ENCODE measurements around the gene PRKCE.
A peak's percentile ranks its signal among the peaks of the same experiment; 100 is the strongest.
"Not testable (repeated sequence)": the region's sequence is repeated elsewhere in the genome, so short reads cannot be mapped to it uniquely, and the experiment has no call there.

PRKCE gene

DNA sequence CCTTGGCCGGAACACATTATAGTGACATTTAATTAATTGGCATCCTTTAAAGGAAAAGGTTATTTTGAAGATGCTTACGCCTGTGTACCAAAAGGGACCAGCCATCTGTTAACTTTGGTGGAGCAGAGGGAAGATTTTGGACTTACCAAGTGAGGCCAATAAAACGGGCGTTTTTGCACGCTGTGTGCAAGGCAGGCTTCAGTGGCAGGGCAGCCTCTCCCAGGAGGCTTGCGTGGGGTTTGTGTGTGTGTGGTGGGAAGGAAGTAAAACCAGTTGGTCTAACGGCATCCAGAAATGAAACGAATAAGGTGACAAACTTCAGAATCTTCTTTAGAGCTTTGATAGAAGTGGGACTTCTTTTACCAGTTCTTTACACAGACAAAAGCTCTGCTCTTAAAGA is 191.7 kb downstream of the PRKCE start:
- DNase-seq, result no peak

DNA sequence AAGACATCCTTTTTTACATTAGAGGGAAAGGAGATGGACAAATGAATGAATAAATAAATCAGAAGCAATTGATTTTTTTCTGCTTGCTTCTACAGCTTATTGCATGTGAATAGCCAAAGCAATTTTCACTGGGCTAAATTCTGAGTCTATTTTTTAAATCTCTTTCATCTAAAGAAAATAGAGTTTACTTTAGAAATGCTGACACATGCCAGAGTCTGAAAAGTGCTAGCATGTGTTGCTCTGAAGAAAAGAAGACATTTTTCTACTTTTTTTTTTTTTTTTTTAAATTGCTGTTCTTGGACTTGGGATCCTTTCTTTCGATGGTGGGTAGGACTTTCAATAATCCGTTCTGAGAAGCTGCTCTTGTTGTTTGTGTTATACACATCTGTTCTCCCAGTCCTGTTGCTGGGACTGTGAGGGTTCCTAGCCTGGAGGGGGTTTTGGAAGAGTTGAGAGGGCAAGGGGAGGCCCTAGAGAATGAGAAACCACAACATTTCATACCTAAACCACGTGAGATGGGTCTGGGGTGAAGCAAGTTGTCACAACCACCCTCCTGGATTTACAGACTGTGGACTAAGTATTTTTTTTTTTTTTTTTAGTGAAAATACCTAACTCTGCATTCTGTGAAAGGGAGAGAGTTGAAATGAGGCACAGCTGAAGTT is 193.5 kb downstream of the PRKCE start:
- no peak for DNase-seq

DNA sequence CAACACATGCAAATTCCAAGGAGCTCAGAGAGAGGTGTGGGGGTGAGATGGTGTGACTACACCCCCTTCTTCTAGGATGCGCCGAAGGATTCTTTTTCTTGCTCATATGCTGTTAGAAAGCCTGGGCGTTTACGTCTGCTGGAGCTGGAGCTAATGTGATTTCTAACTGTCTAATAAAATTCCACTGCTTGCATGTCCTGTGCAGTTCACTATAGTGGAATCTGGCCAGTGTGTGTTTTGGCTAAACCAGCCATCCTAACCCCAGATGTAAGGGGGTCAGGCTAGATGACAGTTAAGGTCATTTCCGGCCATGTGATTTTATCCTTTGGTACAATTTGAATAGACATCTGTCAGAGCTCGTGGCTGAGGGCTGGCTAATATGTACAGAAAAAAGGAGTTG is 194.1 kb downstream of the PRKCE start:
- DNase-seq, result no peak

DNA sequence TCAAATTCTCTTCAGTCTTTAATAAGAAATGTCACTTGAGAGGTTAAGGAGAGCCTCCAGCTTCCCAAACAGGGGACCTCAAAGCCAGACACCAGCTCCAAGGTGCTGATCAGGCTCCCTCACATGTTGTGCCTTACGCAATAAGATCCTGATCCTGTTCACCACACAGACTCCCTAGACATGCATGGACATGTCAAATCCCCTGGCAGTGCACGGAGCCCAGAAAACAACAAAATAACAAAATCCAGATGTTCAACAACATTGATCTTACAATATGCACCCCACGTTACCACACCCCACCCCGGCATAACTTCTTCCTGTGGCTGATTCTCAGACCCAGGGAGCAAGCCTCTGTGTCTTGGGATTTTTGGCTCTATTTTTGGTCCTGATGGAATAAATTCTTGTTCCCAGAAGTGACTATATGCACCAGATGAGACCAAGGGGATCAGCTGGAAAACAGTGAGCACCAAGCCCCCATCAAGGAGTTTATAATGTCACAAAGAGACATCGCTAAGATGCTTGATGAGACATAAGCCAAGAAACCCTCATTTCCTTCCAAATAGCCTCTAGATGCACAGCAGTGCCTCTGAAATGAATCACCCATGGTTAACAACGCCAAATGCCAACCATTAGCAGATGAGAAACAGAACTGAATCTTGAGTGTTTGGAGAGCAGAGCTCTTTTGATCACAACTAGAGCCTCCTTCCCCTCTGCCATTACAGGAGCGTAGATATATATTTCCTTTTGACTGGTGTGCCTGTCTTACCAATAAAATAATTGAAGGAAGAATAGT is 198.2 kb downstream of the PRKCE start:
- no peak for DNase-seq

DNA sequence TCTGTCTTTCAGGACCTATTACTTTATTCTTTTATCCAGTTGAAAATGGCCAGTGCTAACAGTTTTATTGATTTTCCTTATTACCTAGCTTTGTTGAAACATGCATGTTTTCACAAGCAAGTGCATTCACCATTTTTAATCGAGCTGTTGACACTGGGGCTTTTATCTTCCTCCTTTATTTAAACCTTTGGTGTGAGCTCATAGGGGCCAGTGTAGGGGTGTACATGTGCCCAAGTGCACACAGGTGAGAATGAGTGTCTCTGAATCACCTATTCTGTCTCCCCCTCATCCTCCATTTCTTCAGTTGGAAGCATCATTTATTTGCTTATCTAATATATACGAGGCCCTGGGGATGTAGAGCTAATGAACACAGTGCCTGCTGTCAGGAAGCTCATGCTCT is 199.1 kb downstream of the PRKCE start:
- DNase-seq, result no peak

DNA sequence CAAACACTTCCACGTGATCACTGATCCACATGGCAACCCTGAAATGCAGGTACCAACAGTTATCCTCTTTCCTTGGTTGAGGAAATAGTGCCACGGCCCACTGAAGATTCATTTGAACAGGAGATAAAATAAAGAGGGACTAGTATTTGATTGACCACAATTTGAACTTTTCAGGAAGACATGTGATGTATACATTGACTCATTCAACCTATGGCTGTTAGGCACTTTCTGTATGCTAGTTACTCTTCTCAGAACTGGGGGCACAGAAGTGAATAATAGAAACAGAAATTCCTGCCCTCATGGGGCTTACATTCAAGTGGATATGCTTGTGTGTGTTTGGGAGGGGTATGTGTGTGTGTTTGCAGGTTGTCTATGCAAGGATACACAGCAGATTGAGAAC is 199.6 kb downstream of the PRKCE start:
- DNase-seq, result no peak

DNA sequence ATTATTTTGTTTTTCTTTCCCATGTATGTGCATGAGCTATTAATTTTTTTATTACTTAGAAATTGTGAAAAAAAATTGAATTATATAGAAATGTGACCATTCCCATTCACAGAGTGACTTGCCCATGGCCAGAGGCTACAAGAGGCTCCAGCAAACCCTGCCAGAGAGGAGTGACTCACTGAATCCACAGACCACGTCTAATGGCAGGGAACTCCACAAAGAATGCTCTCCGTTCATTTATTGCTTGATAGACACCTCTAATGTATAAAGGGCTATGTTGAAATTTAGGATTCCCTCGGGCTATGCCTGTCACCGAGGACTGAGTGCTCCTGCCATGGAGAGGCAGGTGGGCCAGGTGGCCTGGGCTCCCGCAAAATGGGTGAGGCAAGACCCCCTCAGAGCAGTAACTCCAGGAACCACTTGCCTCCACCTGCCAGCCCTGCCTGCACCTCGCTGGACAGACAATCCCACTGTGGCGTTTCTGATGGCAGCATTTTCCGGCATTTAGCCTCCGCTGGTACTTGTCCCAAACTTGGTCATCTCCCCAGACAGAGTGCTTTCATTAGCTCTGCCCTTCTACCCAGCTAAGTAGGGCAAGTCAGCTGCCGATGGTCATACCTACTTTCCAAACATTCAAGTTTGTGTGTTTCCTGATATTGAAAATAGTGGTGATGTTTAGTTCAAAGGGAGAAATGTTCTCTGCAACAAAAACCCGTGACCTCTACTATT is 200.3 kb downstream of the PRKCE start:
- no peak for DNase-seq

DNA sequence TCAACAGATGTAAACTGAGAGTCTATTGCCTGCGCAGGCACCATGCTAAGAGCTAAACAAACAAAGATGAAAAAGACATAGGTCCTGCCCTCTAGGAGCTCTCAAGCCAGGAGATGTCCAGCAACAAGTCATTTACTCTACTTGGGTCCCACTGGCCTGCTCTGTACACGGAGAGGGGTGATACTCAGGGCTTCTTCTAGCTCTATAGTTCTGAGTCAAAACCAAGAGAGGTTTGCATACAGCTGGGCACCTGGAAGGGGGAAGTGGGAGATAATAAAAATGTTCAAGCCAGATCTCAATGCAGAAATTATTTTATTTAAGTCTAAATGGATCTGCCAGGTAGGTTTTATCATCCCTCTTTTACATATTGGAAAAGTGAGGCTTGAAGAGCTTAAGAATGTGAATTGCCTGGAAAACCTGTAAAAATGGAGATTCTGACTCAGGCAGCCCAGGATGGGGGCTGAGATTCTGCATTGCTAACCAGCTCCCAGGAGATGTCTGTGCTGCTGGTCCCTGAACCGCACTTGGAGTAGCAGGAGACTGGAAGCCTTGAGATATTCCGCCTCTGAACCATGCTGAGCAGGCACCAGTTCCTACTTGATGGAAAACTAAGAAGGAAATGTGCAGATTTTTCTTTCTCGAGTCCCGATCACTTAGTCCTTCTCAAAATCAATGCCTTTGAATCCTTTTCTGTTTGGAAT is 201.1 kb downstream of the PRKCE start:
- DNase-seq, result no peak

DNA sequence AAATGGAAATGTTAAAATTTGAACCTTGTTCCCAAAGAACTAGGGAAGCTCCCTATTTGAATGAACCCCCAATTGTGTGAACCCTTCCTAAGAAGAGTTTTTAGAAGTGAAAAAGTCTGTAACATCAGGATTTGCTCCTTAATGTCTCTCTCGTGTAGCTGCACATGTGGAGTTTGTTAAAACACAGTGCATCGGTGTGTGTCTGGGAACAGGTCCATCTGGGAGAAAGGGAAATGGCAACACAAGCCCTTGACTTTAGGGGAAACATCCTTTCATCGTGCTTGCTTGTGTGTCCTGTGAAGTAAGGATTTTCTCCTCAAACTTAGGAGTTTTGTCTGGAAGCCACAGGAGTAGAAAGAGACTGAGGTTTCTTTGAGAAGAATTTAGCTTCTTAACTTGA is 203.9 kb downstream of the PRKCE start:
- no peak for DNase-seq

DNA sequence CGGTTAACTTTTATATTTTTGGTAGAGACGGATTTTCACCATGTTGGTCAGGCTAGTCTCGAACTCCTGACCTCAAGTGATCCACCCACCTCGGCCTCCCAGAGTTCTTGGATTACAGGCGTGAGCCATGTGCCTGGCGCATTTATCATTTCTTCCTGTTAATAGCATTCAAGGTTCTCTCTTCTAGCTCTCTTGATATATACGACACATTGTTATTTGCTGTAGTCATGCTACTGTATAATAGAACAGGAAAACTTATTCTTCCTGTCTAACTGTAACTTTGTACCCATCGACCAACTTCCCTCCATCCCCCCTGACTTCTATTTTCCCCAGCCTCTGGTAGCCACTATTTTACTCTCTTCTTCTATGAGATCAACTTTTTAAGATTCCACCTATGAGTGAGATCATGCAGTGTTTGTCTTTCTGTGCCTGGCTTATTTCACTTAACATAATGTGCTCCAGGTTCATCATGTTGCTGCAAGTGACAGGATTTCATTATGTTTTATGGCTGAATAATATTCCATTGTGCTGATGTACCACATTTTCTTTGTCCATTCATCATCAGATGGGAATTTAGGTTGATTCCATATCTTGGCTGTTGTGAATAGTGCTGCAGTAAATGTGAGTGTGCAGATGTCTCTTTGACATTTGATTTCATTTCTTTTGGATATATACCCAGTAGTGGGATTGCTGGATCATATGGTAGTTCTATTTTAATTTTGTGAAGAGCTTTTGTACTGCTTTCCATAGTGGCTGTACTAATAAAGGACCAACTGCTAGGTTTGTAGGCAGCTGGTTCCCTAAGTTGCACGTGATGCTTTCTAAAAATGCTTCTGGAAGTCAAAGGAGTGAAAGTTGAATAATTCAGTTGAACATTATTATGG is 205.2 kb downstream of the PRKCE start:
- no peak for DNase-seq

DNA sequence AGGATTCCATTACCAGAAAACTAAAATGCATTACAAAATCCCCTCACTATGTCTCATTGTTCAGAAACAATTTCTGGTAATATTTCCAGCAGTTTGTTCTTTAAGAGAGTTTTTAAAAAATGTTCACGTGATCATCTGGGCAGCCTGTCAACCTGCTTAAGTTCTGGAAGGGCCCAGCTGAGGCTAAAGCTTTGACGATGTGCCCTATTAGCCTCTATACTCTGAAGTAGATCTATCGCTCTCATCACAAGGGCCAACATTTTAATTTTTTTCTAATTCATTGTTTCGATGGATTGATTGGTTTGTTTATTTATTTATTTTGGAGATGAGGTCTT is 205.8 kb downstream of the PRKCE start:
- DNase-seq, result no peak

DNA sequence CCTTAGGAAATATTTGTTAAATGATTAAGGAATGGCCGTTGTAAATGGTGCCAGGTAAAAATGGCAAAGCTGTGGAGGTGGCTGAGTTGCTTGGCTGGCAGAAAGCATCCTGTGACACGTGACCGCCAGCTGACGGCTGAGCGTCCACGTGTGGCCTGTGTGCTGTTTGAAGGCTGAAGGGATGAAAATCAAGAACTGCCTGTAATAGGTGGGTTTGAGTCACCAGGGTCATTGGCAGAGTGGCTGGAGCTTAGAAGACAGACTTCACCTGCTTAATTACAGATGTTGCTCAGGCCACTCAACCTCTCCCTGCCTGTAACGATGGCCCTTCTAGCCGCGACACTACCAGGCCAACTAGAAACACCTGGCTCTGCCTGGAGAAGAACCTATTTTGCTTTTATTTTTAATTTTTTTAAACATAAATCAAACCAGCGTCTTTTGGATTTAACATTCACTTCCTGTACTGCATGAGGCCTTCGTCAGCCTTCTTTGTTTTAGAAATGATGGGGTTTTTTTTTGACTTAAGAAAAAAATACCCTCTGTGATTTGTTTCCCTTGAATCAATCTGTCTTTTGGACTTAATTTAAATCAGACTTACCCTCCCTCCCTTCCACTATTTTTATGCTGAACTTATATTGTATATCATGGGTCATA is 206.5 kb downstream of the PRKCE start:
- DNase-seq, result no peak

DNA sequence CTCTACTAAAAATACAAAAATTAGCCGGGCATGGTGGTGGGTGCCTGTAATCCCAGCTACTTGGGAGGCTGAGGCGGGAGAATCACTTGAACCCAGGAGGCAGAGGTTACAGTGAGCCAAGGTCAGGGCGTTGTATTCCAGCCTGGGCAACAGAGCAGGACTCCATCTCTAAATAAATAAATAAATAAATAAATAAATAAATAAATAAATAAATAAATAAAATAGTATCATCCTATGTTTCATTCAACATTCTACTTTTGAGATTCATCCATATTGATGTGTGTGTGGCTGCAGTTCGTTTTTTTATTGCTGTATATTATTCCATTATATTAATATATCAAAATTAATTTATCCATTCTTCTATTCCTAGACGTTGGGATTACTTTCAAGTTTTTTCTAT is 207.4 kb downstream of the PRKCE start:
- not testable (repeated sequence) for DNase-seq

DNA sequence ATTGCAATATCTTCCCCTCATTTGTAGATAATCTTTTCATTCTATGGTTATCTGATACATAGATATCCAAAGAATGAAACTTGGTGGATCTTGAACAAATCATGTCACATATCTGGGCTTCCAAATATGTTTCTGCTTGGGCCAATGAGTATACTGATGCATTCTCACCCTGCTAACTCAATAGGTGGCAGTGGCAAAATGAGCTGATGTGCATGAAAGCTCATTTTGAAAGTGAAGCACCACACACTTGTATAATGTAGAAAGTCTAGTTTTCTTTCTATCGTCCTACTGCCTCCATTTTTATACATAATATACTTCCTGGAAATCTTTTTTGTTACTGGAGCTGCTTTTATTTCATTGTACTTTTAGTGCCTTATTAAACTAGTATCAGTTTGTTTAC is 208.2 kb downstream of the PRKCE start:
- DNase-seq, result no peak

DNA sequence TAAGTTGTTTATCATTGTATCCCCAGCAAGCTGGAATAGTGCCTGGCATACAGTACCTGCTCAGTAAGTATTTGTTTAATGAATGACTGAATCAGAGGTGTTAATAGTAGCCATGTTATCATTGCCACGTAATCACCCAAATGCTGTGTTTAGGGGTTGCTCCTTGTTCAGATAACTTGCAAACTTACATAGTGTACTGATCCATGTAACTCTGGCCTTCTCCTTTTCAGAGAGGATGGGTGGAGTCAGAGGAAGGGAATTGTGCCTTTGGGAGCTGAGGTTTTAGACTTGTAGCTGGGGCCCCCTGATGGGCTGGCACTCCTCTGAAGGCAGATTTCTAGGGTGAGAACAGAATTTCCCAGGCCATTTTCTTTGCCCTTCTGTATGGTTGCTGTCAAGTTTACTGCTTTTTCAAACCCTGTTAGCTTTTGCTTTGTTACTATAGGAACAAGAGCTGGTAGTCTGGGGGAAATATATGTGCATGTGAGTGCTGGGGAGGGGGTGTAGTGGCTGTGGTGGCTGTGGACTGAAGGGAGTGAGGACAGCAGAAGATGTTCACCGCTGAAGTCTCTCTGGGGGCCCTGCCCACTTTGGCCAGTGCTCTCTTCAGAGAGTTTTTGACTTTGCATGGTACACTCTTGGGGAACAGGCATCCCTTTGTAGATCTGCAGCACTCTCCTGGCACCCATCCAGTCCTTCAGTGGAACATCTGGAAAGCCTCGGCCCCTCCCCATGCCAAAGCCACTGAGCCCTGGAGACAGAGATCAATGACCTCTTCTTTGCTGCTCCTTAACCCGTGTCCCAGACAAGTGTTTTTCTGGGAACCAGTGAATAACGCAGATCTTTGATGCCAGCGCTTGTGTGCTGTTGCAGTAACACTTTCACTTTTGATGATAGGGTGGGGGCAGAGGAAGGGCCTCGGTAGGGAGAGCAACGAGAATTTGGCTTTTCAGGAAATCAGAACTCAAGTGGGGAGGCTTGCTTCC is 209.0 kb downstream of the PRKCE start:
- DNase-seq, result peak; percentile 29 to 42

DNA sequence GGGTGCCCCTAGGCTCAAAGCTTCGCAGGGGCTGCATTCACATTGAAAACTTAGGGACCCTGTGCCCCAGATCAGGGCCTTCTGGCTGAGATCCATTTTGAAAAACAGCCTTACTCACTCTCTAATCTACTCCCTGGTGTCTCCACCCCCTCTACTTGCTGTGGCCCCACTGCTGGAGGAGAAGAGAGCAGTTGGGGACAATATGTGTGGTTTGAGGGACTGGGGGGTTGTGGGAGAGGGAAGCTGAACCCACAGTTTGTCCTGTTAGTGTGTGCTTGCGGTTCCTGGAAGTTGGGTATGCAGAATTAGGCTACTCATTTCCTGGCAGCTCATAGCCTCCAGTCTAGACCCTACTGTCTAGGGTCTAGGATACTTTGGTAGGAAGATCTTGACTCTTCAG is 211.4 kb downstream of the PRKCE start:
- no peak for DNase-seq

DNA sequence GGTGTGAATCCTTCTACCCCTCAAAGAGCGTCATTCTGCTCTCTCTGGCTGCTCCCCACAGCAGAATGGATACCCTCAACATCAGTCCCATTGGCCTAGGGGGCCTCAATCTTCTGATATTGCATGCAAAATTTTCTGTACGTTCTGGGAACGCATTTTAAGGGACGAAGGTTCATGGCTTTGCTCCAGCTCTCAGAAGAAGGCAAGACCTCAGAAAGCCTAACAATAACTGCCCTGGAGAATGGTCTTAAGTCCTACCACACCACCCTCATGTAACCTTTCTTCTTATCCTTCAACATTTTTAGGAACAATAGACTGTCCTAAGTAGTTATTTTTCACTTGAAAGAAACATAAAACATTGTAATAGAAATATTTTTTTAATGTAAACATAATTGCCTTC is 212.6 kb downstream of the PRKCE start:
- no peak for DNase-seq

DNA sequence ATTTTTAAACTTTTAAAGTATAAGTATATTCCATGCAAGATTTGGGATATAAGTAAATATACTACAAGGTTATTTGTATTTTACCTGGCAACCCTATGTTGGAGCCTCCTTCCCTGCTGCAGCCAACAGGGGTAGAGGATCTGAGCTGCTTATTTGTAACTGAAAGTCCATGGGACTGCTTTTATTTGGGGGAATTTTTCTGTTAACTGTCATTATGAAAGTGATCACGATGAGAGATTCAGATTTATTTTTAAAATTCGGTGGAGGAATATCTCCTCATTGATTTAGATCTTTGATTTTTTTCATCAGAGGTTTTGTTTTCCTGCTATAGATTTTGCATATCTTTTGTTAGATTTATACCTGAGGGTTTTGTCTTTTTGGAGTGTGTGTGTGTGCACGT is 215.9 kb downstream of the PRKCE start:
- no peak for DNase-seq

DNA sequence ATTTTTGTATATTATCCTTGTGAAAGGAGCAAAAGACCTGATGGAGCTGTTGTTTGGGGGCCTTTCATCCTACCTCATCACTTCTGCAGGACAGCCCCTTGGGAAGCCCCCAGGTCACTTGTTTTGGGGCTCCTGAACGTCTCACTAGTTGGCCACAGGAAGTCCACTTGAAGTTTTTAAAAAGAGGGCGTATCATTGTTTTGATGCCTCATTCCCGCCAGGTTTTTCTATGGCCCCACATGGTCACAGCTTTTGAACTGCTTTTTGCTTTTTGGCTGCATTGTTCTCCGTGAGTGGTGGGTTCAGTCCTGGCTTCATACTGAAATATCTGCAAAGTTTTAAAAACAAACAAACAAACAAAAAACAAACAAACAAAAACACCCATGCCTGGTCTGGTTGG is 216.3 kb downstream of the PRKCE start:
- DNase-seq, result no peak

DNA sequence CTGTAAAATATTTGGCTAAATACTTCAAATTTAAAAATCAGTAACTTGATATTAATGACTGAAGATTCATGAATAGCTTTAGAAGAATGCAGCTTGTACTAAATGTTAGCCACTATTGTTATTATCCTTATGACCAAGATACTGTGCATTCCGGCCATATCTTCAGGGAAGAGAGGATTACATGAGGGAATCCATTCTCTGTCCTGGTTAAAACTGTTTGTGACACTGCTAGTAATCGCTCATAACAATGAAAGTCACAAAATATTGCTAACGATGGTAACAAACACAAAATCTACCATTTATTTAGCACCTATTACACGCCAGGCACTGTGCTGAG is 217.7 kb downstream of the PRKCE start:
- no peak for DNase-seq

DNA sequence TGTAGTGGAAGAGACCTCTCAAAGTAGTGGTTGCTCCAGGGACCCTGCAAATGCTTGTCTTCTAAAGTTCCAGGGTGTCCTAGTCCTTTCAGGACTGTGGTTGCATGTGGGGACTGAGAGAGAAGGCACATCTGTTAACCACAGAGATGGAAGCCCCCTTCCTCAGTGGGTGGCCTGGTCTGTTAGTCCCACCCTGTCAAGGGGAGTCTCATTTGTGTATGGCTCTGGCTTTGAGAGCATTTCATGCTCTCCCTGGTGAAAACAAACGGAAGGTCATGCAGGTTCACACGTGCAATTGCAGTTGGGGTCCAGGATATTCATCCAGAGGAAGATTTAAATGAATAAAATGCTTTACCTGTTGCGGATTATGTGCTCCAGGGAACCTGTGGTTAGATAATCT is 219.6 kb downstream of the PRKCE start:
- DNase-seq, result no peak
